ENCODE measurements around the gene AHNAK2.

AHNAK2 gene

GRCh38 chr14:104938960-104939359 is 39.2 kb downstream of the AHNAK2 start:
- Histone ChIP-seq H3K27ac (ENCODE audit: low read length) (no peak overlapping the region), H3K79me2 (ENCODE audit: low read length) (no peaks in the 10 kb centered on the region), H4K20me1 (ENCODE audit: insufficient read depth, low read length) (no peaks in the 10 kb centered on the region), H3K4me2 (ENCODE audit: low read depth, low read length) (no peak overlapping the region), H3K27me3 (replicated peaks; ENCODE audit: insufficient read depth, low read length) (peaks cover 45% of the 10 kb centered on the region), H3K4me3 (ENCODE audit: low read length) (no peak overlapping the region), H3F3A (ENCODE audit: insufficient read depth, low read length) (no peaks in the 10 kb centered on the region), H3K9me2 (replicated peaks; ENCODE audit: insufficient read depth, low read length) (no peaks in the 10 kb centered on the region), H3K9me3 (replicated peaks; ENCODE audit: insufficient read depth, low read length) (no peaks in the 10 kb centered on the region), H3K4me1 (ENCODE audit: low read length) (no peaks in the 10 kb centered on the region), H3K36me3 (replicated peaks; ENCODE audit: insufficient read depth, low read length) (no peaks in the 10 kb centered on the region), H3K9ac (ENCODE audit: low read length) (no peak overlapping the region), H2AFZ (ENCODE audit: low read length) (no peak overlapping the region)
- TF ChIP-seq EZH2 (optimal IDR thresholded peaks at IDR 0.05; ENCODE audit: low read depth, low read length) (no peak), EZH2phosphoT487 (IDR thresholded peaks at IDR 0.05; ENCODE audit: low read length) (no peak), CTCF (IDR thresholded peaks at IDR 0.05; ENCODE audit: low read length) (no peak)
- no peak for DNase-seq

GRCh38 chr14:104938436-104938835 is 39.7 kb downstream of the AHNAK2 start:
- H3K4me1 ChIP-seq (ENCODE audit: low read length): no peaks in the 10 kb centered on the region
- no peaks in the 10 kb centered on the region for H3K9me2 ChIP-seq (replicated peaks; ENCODE audit: insufficient read depth, low read length)
- no peak overlapping the region for H3K9ac ChIP-seq (ENCODE audit: low read length)
- no peaks in the 10 kb centered on the region for H3K36me3 ChIP-seq (replicated peaks; ENCODE audit: insufficient read depth, low read length)
- H3K79me2 ChIP-seq (ENCODE audit: low read length): no peaks in the 10 kb centered on the region
- no peak overlapping the region for H3K4me3 ChIP-seq (ENCODE audit: low read length)
- H4K20me1 ChIP-seq (ENCODE audit: insufficient read depth, low read length): no peaks in the 10 kb centered on the region
- H3K9me3 ChIP-seq (replicated peaks; ENCODE audit: insufficient read depth, low read length): no peaks in the 10 kb centered on the region
- TF ChIP-seq EZH2 (optimal IDR thresholded peaks at IDR 0.05; ENCODE audit: low read depth, low read length) (no peak), EZH2phosphoT487 (IDR thresholded peaks at IDR 0.05; ENCODE audit: low read length) (no peak), CTCF (IDR thresholded peaks at IDR 0.05; ENCODE audit: low read length) (no peak)
- no peak overlapping the region for H3K4me2 ChIP-seq (ENCODE audit: low read depth, low read length)
- H3K27me3 ChIP-seq (replicated peaks; ENCODE audit: insufficient read depth, low read length): peaks cover 45% of the 10 kb centered on the region
- no peak overlapping the region for H2AFZ ChIP-seq (ENCODE audit: low read length)
- H3F3A ChIP-seq (ENCODE audit: insufficient read depth, low read length): no peaks in the 10 kb centered on the region
- H3K27ac ChIP-seq (ENCODE audit: low read length): no peak overlapping the region
- DNase-seq: no peak

- no peaks in the 10 kb centered on the region for H3K36me3 ChIP-seq (replicated peaks; ENCODE audit: insufficient read depth, low read length)
- no peak overlapping the region for H3K27ac ChIP-seq (ENCODE audit: low read length)
- no peak overlapping the region for H3K9ac ChIP-seq (ENCODE audit: low read length)
- no peaks in the 10 kb centered on the region for H3K9me3 ChIP-seq (replicated peaks; ENCODE audit: insufficient read depth, low read length)
- TF ChIP-seq EZH2 (optimal IDR thresholded peaks at IDR 0.05; ENCODE audit: low read depth, low read length): no peak
- no peak for TF ChIP-seq CTCF (IDR thresholded peaks at IDR 0.05; ENCODE audit: low read length)
- H3K79me2 ChIP-seq (ENCODE audit: low read length): no peaks in the 10 kb centered on the region
- no peak overlapping the region for H3K4me3 ChIP-seq (ENCODE audit: low read length)
- H3F3A ChIP-seq (ENCODE audit: insufficient read depth, low read length): no peaks in the 10 kb centered on the region
- peaks cover 45% of the 10 kb centered on the region for H3K27me3 ChIP-seq (replicated peaks; ENCODE audit: insufficient read depth, low read length)
- no peak overlapping the region for H3K4me2 ChIP-seq (ENCODE audit: low read depth, low read length)
- H3K9me2 ChIP-seq (replicated peaks; ENCODE audit: insufficient read depth, low read length): no peaks in the 10 kb centered on the region
- no peak overlapping the region for H2AFZ ChIP-seq (ENCODE audit: low read length)
- DNase-seq: no peak
- no peaks in the 10 kb centered on the region for H3K4me1 ChIP-seq (ENCODE audit: low read length)
- H4K20me1 ChIP-seq (ENCODE audit: insufficient read depth, low read length): no peaks in the 10 kb centered on the region
Measured at GRCh38 chr14:104937694-104938365, 40.3 kb downstream of the AHNAK2 start.

Data from MM.1S (cell line).